ENCODE measurements around the gene PGR. TPM values are rescaled to one million over a fixed set of nuclear protein-coding genes. Genes with fewer than 3 reads are reported as not detected.
"Not testable (repeated sequence)": the region's sequence is repeated elsewhere in the genome, so short reads cannot be mapped to it uniquely, and the experiment has no call there.

The PGR gene
- total and polyA plus RNA-seq, 4 experiments from 2014 or later = not detected

- ChIA-PET CTCF (ENCODE audit: partially characterized antibody) (no interaction called here), POLR2A (ENCODE audit: partially characterized antibody) (no interaction called here)
- H3K4me3 Mint-ChIP-seq = no peak overlapping the region
- Histone ChIP-seq H3K27ac (ENCODE audit: low read depth, low read length) (no peak overlapping the region), H3K36me3 (ENCODE audit: insufficient read depth, low read length) (no peaks in the 10 kb centered on the region), H3K4me3 (ENCODE audit: low read length in 2 of 2) (no peak overlapping the region), H3K9me3 (ENCODE audit: control insufficient read depth in 1 of 2, low read length in 2 of 2) (no peaks in the 10 kb centered on the region), H3K4me1 (ENCODE audit: insufficient read depth, low read length) (no peaks in the 10 kb centered on the region), H3K27me3 (ENCODE audit: insufficient read depth, low read length) (no peaks in the 10 kb centered on the region)
- H3K4me1 Mint-ChIP-seq = no peaks in the 10 kb centered on the region
- H3K27me3 Mint-ChIP-seq = no peaks in the 10 kb centered on the region
- intact Hi-C loops (cut with micrococcal nuclease) = no loop called here
- no peaks in the 10 kb centered on the region for H3K36me3 Mint-ChIP-seq
- H3K9me3 Mint-ChIP-seq = peaks cover 0 to 7% (median 1%) of the 10 kb centered on the region in 8 donors
- H3K27ac Mint-ChIP-seq = no peak overlapping the region
- no peak for DNase-seq
These were observed 99.6 kb downstream of the PGR start for GRCh38 chr11:101030015-101030414.

GRCh38 chr11:101028644-101029043 lies 101.0 kb downstream of the PGR start:
- no peaks in the 10 kb centered on the region for H3K36me3 ChIP-seq (ENCODE audit: insufficient read depth, low read length)
- no peak overlapping the region for H3K27ac Mint-ChIP-seq
- H3K27me3 ChIP-seq (ENCODE audit: insufficient read depth, low read length) = no peaks in the 10 kb centered on the region
- ChIA-PET CTCF (ENCODE audit: partially characterized antibody) (no interaction called here), POLR2A (ENCODE audit: partially characterized antibody) (no interaction called here)
- H3K36me3 Mint-ChIP-seq = no peaks in the 10 kb centered on the region
- no peak overlapping the region for H3K4me3 Mint-ChIP-seq
- H3K4me3 ChIP-seq (ENCODE audit: low read length in 2 of 2) = no peak overlapping the region
- peaks cover 0 to 7% (median 1%) of the 10 kb centered on the region in 8 donors for H3K9me3 Mint-ChIP-seq
- no peaks in the 10 kb centered on the region for H3K4me1 ChIP-seq (ENCODE audit: insufficient read depth, low read length)
- no peak for DNase-seq
- no peaks in the 10 kb centered on the region for H3K27me3 Mint-ChIP-seq
- no peaks in the 10 kb centered on the region for H3K4me1 Mint-ChIP-seq
- H3K9me3 ChIP-seq (ENCODE audit: control insufficient read depth in 1 of 2, low read length in 2 of 2) = no peaks in the 10 kb centered on the region
- intact Hi-C loops (cut with micrococcal nuclease) = no loop called here
- H3K27ac ChIP-seq (ENCODE audit: low read depth, low read length) = no peak overlapping the region

- H3K9me3 Mint-ChIP-seq = peaks cover 0 to 3% (median 0%) of the 10 kb centered on the region in 8 donors
- H3K27ac Mint-ChIP-seq = no peak overlapping the region
- intact Hi-C loops (cut with micrococcal nuclease) = no loop called here
- ChIA-PET CTCF (ENCODE audit: partially characterized antibody) (no interaction called here), POLR2A (ENCODE audit: partially characterized antibody) (no interaction called here)
- Histone ChIP-seq H3K36me3 (ENCODE audit: insufficient read depth, low read length) (no peaks in the 10 kb centered on the region), H3K9me3 (ENCODE audit: control insufficient read depth in 1 of 2, low read length in 2 of 2) (no peaks in the 10 kb centered on the region), H3K27me3 (ENCODE audit: insufficient read depth, low read length) (no peaks in the 10 kb centered on the region), H3K4me1 (ENCODE audit: insufficient read depth, low read length) (no peaks in the 10 kb centered on the region), H3K4me3 (ENCODE audit: low read length in 2 of 2) (no peak overlapping the region), H3K27ac (ENCODE audit: low read depth, low read length) (no peak overlapping the region)
- H3K27me3 Mint-ChIP-seq = no peaks in the 10 kb centered on the region
- no peak for DNase-seq
- no peak overlapping the region for H3K4me3 Mint-ChIP-seq
- no peaks in the 10 kb centered on the region for H3K4me1 Mint-ChIP-seq
- no peaks in the 10 kb centered on the region for H3K36me3 Mint-ChIP-seq
These were observed 107.4 kb downstream of the PGR start for GRCh38 chr11:101022256-101022655.

GRCh38 chr11:101019870-101020269 lies 109.7 kb downstream of the PGR start:
- no peak overlapping the region for H3K4me3 Mint-ChIP-seq
- ChIA-PET POLR2A (ENCODE audit: partially characterized antibody) (no interaction called here), CTCF (ENCODE audit: partially characterized antibody) (no interaction called here)
- Histone ChIP-seq H3K9me3 (ENCODE audit: control insufficient read depth in 1 of 2, low read length in 2 of 2) (no peaks in the 10 kb centered on the region), H3K36me3 (ENCODE audit: insufficient read depth, low read length) (no peaks in the 10 kb centered on the region), H3K4me1 (ENCODE audit: insufficient read depth, low read length) (no peaks in the 10 kb centered on the region), H3K27me3 (ENCODE audit: insufficient read depth, low read length) (no peaks in the 10 kb centered on the region), H3K27ac (ENCODE audit: low read depth, low read length) (no peak overlapping the region), H3K4me3 (ENCODE audit: low read length in 2 of 2) (no peak overlapping the region)
- H3K27me3 Mint-ChIP-seq = no peaks in the 10 kb centered on the region
- no peaks in the 10 kb centered on the region for H3K36me3 Mint-ChIP-seq
- no peak for DNase-seq
- intact Hi-C loops (cut with micrococcal nuclease) = no loop called here
- H3K27ac Mint-ChIP-seq = no peak overlapping the region
- peaks cover 0 to 3% (median 0%) of the 10 kb centered on the region in 8 donors for H3K9me3 Mint-ChIP-seq
- no peaks in the 10 kb centered on the region for H3K4me1 Mint-ChIP-seq

GRCh38 chr11:101014600-101015285 lies 114.9 kb downstream of the PGR start:
- no peaks in the 10 kb centered on the region for H3K27me3 ChIP-seq (ENCODE audit: insufficient read depth, low read length)
- no peak for DNase-seq
- H3K36me3 ChIP-seq (ENCODE audit: insufficient read depth, low read length) = no peaks in the 10 kb centered on the region
- no peak overlapping the region for H3K4me3 ChIP-seq (ENCODE audit: low read length in 2 of 2)
- no peaks in the 10 kb centered on the region for H3K27me3 Mint-ChIP-seq
- no peaks in the 10 kb centered on the region for H3K4me1 ChIP-seq (ENCODE audit: insufficient read depth, low read length)
- H3K9me3 Mint-ChIP-seq = peaks cover 0 to 12% (median 4%) of the 10 kb centered on the region in 8 donors
- no peaks in the 10 kb centered on the region for H3K4me1 Mint-ChIP-seq
- H3K27ac Mint-ChIP-seq = no peak overlapping the region
- intact Hi-C loops (cut with micrococcal nuclease) = no loop called here
- no peaks in the 10 kb centered on the region for H3K36me3 Mint-ChIP-seq
- CTCF ChIA-PET (ENCODE audit: partially characterized antibody) = no interaction called here
- H3K9me3 ChIP-seq (ENCODE audit: control insufficient read depth in 1 of 2, low read length in 2 of 2) = no peaks in the 10 kb centered on the region
- POLR2A ChIA-PET (ENCODE audit: partially characterized antibody) = no interaction called here
- no peak overlapping the region for H3K27ac ChIP-seq (ENCODE audit: low read depth, low read length)
- H3K4me3 Mint-ChIP-seq = no peak overlapping the region

- DNase-seq; intact Hi-C loops (cut with micrococcal nuclease); H3K4me3 ChIP-seq (ENCODE audit: low read length in 2 of 2); H3K27ac ChIP-seq (ENCODE audit: low read depth, low read length); H3K9me3 ChIP-seq (ENCODE audit: control insufficient read depth in 1 of 2, low read length in 2 of 2); H3K27me3 Mint-ChIP-seq; H3K36me3 Mint-ChIP-seq; CTCF ChIA-PET (ENCODE audit: partially characterized antibody); H3K36me3 ChIP-seq (ENCODE audit: insufficient read depth, low read length); H3K27me3 ChIP-seq (ENCODE audit: insufficient read depth, low read length); POLR2A ChIA-PET (ENCODE audit: partially characterized antibody); H3K27ac Mint-ChIP-seq; H3K4me1 Mint-ChIP-seq; H3K4me3 Mint-ChIP-seq; H3K4me1 ChIP-seq (ENCODE audit: insufficient read depth, low read length): not testable (repeated sequence)
- H3K9me3 Mint-ChIP-seq = peaks cover 0 to 12% (median 4%) of the 10 kb centered on the region in 8 donors
These were observed 115.9 kb downstream of the PGR start for GRCh38 chr11:101013702-101014101.

- H3K27ac ChIP-seq (ENCODE audit: low read depth, low read length) = no peak overlapping the region
- Mint-ChIP-seq H3K27me3 (no peaks in the 10 kb centered on the region), H3K4me3 (no peak overlapping the region), H3K36me3 (no peaks in the 10 kb centered on the region), H3K9me3 (peaks cover 0 to 12% (median 5%) of the 10 kb centered on the region in 8 donors), H3K27ac (no peak overlapping the region), H3K4me1 (no peaks in the 10 kb centered on the region)
- no peaks in the 10 kb centered on the region for H3K36me3 ChIP-seq (ENCODE audit: insufficient read depth, low read length)
- H3K9me3 ChIP-seq (ENCODE audit: control insufficient read depth in 1 of 2, low read length in 2 of 2) = no peaks in the 10 kb centered on the region
- no peak overlapping the region for H3K4me3 ChIP-seq (ENCODE audit: low read length in 2 of 2)
- ChIA-PET POLR2A (ENCODE audit: partially characterized antibody) (no interaction called here), CTCF (ENCODE audit: partially characterized antibody) (no interaction called here)
- H3K4me1 ChIP-seq (ENCODE audit: insufficient read depth, low read length) = no peaks in the 10 kb centered on the region
- intact Hi-C loops (cut with micrococcal nuclease) = no loop called here
- no peak for DNase-seq
- no peaks in the 10 kb centered on the region for H3K27me3 ChIP-seq (ENCODE audit: insufficient read depth, low read length)
These were observed 117.7 kb downstream of the PGR start for GRCh38 chr11:101011881-101012280.

- H3K27me3 ChIP-seq (ENCODE audit: insufficient read depth, low read length) = no peaks in the 10 kb centered on the region
- Mint-ChIP-seq H3K9me3 (peaks cover 0 to 13% (median 4%) of the 10 kb centered on the region in 8 donors), H3K4me3 (no peak overlapping the region), H3K4me1 (no peaks in the 10 kb centered on the region), H3K36me3 (no peaks in the 10 kb centered on the region), H3K27ac (no peak overlapping the region), H3K27me3 (no peaks in the 10 kb centered on the region)
- DNase-seq = no peak
- H3K4me1 ChIP-seq (ENCODE audit: insufficient read depth, low read length) = no peaks in the 10 kb centered on the region
- ChIA-PET POLR2A (ENCODE audit: partially characterized antibody) (no interaction called here), CTCF (ENCODE audit: partially characterized antibody) (no interaction called here)
- no peaks in the 10 kb centered on the region for H3K9me3 ChIP-seq (ENCODE audit: control insufficient read depth in 1 of 2, low read length in 2 of 2)
- intact Hi-C loops (cut with micrococcal nuclease) = no loop called here
- H3K27ac ChIP-seq (ENCODE audit: low read depth, low read length) = no peak overlapping the region
- no peak overlapping the region for H3K4me3 ChIP-seq (ENCODE audit: low read length in 2 of 2)
- no peaks in the 10 kb centered on the region for H3K36me3 ChIP-seq (ENCODE audit: insufficient read depth, low read length)
These were observed 118.7 kb downstream of the PGR start for GRCh38 chr11:101010899-101011298.
